GM19023 (cell line): ENCODE measurements around the gene MBOAT1.
"Not testable (repeated sequence)": the region's sequence is repeated elsewhere in the genome, so short reads cannot be mapped to it uniquely, and the experiment has no call there.

Experiments
- ATAC-seq: cut with Tn5 transposase; IDR thresholded peaks from one replicate; pipeline ENCODE4 v1.9.1; 2021; ENCODE audit warnings: mild to moderate bottlenecking, moderate library complexity; ENCODE audit not compliant: unreplicated experiment

The MBOAT1 gene

DNA sequence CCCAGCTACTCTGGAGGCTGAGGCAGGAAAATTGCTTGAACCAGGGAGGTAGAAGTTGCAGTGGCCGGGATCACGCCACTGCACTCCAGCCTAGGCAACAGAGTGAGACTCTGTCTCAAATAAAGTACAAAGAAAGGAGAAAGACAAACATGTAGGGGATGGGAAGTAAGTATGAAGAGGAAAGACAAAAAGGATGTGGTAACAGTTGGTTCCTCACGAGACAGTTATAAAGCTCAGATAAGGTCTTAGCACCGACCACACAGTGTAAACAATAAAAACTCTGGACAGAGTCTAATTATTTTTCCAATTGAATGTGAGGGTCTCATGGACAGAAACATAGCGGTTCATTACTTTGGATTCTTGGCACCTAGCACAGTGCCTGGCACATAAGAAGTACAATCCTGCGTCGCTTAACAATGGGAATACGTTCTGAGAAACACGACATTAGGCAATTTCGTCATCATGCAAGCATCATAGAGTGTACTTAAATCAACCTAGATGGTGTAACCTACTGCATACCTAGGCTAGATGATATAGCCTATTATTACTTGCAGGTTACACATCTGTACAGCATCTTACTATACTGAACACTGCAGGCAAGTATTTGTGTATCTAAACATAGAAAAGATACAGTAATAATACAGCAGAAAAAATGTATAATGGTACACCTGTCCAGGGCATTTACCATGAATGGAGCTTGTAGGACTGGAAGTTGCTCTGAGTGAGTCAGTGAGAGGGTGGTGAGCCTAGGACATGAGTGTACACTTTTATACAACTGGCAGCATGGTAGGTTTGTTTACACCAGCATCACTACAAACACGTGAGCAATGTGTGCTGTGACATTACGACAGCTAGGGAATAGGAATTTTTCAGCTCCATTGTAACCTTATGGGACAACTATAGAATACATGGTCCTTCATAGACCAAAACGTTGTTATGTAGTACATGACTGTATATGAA, 38.2 kb downstream of the MBOAT1 start:
- ATAC-seq = no peak

GRCh38 chr6:20172842-20173456, 39.3 kb downstream of the MBOAT1 start:
- no peak for ATAC-seq

- ATAC-seq = no peak
These were observed 41.7 kb downstream of the MBOAT1 start for GRCh38 chr6:20170455-20171148.

DNA sequence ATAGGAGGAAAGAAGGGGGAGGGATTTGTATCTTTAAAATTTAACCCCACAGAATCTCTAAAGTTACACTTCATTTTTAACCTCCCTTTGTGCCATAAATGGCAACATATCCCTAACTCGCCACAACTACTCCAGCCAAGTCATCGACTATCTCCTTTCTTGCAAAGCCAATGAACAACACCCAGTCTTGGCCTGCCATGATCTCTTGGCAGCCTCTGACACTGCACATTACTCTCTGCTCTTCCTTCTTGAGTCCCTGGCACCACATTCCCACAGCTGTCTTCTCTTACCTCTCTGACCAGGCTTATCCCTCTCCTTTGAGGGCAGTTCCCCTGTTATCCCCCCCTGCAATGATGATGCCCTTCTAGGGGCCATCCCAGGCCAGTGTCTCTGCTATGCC, 42.5 kb downstream of the MBOAT1 start:
- ATAC-seq = no peak

- no peak for ATAC-seq
These were observed 43.1 kb downstream of the MBOAT1 start for GRCh38 chr6:20169119-20169557.

GRCh38 chr6:20168690-20169089, 43.6 kb downstream of the MBOAT1 start:
- no peak for ATAC-seq

DNA sequence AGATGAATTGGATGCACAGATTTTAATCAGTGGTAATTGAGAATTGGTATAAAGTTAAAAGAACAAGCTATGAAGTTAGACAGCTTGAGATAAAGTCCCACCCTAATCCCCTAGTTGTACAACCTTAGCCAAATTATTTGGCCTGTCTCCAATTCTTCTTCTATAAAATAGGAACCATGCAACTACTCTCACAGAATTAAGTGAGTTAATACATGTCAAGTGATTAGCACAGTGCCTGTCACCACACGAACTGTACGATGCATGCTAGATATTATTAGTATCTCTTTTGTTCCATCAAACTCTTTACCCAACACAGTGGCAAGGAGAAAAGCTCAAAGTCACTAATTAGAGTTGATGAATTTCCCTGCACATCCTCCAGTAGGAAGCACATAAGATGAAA, 44.7 kb downstream of the MBOAT1 start:
- no peak for ATAC-seq

DNA sequence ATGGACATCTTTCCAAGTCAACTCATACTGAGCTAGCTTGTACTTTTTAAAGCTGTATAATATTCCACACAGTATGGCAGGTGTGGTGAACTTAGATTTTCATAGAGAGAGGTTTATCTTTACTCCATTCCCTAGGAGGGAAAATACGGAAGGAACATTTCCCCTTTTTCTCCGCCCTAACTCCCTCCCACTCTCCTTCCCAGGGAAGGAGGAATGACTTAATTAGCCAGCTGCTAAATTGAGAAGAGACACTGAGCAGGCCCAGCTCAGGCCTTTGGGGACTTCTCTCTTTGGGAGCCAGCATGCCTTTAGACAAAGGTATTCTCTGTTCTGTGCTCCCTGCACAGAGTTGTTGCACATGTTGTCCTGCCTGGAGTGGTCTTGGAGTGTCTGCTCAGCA, 46.1 kb downstream of the MBOAT1 start:
- ATAC-seq = no peak

GRCh38 chr6:20162515-20162914, 49.8 kb downstream of the MBOAT1 start:
- no peak for ATAC-seq

- no peak for ATAC-seq
These were observed 51.6 kb downstream of the MBOAT1 start for GRCh38 chr6:20160541-20161283.

- ATAC-seq = no peak
These were observed 52.3 kb downstream of the MBOAT1 start for GRCh38 chr6:20159781-20160540.

GRCh38 chr6:20159098-20159497, 53.2 kb downstream of the MBOAT1 start:
- no peak for ATAC-seq

DNA sequence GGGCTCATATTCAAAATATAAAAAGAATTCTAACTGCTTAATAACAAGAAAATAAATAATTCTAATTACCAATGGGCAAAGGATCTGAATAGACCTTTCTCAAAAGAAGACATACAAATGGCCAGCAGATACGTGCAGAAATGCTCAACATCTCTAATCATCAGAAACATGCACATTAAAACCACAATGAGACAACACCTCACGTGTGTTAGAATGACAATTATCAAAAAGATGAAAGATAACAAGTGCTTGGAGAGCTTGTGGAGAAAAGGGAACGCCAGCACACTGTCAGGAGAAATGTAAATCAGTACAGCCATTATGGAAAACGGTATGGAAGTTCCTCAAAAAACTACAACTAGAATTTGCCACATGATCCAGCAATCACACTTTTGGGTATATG, 53.6 kb downstream of the MBOAT1 start:
- ATAC-seq = no peak

DNA sequence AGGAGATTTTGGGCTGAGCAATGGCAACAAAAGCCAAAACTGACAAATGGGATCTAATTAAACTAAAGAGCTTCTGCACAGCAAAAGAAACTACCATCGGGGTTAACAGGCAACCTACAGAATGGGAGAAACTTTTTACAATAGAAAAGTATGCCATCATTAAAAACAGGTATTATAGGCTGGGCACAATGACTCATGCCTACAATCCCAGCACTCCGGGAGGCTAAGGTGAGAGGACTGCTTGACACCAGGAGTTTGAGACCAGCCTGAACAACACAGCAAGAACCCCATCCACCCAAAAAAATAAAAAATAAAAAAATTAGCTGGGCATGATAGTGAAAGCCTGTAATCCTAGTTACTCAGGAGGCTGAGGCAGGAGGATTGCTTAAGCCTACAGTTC, 55.4 kb downstream of the MBOAT1 start:
- ATAC-seq = no peak

- no peak for ATAC-seq
These were observed 57.5 kb downstream of the MBOAT1 start for GRCh38 chr6:20154753-20155152.

DNA sequence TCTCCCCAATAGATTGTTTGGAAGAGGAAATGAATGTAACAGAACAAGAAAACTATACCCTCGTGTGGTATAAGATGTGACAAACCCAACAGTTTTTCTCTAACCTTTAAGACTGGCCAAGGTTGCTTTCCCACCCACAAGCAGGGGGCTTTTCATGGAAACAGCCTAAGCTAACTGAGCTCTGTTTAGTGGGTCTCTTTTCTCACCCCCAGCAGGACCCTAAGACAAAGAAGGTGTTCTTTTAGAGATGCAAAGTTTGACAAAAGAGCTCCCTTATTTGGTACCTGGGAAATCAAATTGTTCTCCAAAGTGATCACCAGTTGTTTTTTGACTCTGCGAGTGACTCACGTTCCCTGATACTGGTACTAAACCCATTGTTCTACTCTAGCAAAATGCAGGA, 59.1 kb downstream of the MBOAT1 start:
- ATAC-seq = no peak

GRCh38 chr6:20148433-20148832, 63.8 kb downstream of the MBOAT1 start:
- ATAC-seq = no peak

DNA sequence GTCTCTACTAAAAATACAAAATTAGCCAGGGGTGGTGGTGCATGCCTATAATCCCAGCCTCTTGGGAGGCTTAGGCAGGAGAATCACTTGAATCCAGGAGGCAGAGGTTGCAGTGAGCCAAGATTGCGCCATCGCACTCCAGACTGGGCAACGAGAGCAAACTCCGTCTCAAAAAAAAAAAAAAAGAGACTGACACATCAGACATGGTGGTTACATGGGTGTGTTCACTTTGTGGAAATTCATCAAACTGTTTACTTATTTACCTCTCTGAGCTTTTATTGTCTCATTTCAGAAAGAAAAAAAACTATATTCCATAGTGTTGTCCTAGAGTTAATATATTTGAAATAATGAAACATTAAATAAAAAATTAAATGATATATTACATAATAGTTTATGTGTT, 64.8 kb downstream of the MBOAT1 start:
- ATAC-seq = no peak

DNA sequence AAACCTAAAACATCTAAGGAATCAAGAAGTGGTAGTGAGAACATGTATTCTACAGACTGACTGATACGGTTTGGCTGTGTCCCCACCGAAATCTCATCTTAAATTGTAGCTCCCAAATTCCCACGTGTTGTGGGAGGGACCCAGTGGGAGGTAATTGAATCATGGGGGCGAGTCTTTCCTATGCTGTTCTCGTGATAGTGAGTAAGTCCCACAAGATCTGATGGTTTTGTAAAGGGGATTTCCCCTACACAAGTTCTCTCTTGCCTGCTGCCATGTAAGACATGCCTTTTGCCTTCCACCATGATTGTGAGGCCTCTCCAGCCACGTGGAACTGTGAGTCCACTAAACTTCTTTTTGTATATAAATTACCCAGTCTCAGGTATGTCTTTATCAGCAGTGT, 65.4 kb downstream of the MBOAT1 start:
- ATAC-seq = not testable (repeated sequence)

GRCh38 chr6:20146291-20146690, 66.0 kb downstream of the MBOAT1 start:
- ATAC-seq = no peak
